ENCODE data around the gene SLC16A13.
"Not testable (repeated sequence)": the region's sequence is repeated elsewhere in the genome, so short reads cannot be mapped to it uniquely, and the experiment has no call there.

The SLC16A13 gene

DNA sequence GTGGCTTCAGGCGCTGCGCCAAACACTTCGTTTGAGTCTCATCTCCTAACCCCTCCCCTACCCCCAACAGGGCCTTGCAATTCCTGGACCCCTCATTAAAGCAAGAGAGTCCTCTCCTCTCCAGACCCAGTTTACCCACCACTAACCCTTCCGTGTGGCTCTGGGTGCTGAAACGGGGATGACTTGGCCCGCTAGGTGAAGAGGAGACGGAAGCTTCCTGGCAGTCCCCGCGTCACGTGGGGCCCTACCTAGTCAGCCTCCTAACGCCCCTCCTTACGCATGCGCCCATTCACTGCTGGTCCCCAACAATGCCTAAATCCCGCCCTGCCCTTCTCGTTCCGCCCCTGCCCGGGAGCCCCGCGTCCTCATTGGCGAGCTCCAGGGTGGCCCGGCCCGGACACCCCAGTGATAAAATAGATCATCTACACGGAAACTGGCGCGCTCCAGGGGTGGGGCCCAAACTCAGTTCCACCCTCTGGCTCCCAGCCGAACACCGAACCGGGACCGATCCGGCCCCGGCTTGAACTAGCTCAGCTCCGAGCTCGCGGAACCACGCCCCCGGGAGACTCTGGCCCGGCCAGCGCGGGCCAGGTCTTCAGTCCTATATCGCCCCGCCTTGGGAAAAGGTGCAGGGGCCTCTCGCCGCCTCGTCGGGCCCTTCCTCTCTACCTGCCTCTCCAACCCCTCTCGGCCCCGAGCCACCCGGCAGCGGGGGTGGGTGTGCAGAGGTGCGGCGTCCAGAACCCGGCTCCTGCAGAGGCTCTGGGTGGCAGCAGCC, at the start of gene SLC16A13:
TSS of gene SLC16A13 (plus strand) at position 425 of the 778 bp plus-strand sequence. CDS start 368 bp downstream, outside the sequence.
- DNase-seq, result peak; percentile 98 to 99

GRCh38 chr17:6986676-6987075, 49.1 kb upstream of the SLC16A13 start:
- no peak for DNase-seq

- DNase-seq, result no peak
Observed at GRCh38 chr17:6989779-6990178, 46.0 kb upstream of the SLC16A13 start.

DNA sequence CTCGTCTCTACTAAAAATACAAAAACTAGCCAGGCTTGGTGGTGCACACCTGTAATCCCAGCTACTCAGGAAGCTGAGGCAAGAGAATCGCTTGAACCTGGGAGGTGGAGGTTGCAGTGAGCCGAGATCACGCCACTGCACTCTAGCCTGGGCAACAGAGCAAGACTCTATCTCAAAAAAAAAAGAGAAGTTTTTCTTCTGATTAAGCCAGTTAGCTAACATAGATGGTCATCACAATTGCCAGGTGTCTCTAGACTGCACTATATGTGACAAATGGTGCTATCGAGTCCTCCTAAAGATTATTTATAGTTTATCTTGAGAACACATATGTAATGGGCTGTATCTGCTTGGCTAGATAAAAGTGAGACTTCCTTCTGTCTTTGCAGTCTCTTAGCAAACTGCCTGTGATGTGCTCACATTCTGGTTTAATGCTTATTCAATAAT, 42.2 kb upstream of the SLC16A13 start:
- not testable (repeated sequence) for DNase-seq

- no peak for DNase-seq
Observed at GRCh38 chr17:6994118-6994598, 41.7 kb upstream of the SLC16A13 start.

DNA sequence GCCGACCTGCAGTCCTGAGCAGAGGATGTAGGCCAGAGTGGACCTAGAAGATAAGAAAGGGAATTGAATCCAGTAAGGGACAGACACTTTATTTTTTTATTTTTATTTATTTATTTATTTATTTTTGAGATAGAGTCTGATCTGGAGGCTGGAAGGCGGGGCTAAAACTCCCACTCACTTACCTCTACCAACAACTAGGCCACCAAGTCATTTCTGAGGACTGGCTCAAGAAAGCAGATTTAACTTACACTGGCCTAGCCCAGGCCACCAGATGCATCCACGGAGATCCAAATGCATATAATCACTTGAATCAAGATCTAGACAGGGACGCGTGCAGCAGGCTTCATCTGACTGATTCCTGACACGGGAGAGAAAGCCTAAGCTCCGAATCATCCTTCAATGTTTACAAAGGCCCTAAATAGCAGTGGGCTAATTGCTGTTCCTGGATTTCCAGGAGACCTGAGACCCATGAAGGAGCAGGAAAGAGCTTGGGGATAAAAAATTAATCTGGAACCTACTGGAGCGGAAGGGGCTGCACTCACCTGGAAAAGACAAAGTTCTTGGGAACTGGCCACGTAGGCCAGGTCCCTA, 41.1 kb upstream of the SLC16A13 start:
- DNase-seq, result no peak

DNA sequence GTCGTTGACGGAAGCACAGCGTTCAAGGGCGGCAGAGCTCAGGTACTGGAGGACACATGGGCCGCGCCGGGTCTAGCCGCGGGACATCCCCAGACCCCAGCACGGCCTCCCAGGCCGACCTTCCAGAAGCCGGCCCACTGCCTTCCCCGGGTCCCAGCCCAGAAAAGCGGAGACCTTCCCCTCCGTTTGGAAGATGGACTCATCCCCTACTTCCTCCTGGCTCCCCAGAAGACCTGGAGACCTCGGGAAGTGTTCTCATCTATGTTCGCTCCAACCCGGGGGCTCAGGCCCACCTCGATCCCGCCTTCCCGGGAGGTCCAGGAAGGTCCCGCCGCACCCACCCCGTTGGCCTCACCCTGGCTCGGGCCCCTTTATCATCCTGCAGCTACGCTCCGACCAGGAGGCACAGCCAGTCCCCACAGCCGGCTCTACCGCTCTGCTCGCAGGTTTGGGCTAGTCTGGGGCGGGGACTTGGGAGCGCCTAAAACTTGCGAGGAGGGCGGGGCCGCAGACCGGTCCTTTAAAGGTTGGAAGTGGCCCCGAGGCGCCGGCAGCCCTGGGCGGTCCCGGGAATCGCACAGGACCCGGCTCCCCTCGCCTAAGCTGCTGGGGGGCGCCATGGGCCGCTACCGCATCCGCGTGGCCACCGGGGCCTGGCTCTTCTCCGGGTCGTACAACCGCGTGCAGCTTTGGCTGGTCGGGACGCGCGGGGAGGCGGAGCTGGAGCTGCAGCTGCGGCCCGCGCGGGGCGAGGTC, 40.1 kb upstream of the SLC16A13 start, which contains the start of gene ALOX12:
TSS of gene ALOX12 (plus strand) at position 550 of the 756 bp plus-strand sequence. CDS start at position 619, 69 bp downstream.
- no peak for DNase-seq

DNA sequence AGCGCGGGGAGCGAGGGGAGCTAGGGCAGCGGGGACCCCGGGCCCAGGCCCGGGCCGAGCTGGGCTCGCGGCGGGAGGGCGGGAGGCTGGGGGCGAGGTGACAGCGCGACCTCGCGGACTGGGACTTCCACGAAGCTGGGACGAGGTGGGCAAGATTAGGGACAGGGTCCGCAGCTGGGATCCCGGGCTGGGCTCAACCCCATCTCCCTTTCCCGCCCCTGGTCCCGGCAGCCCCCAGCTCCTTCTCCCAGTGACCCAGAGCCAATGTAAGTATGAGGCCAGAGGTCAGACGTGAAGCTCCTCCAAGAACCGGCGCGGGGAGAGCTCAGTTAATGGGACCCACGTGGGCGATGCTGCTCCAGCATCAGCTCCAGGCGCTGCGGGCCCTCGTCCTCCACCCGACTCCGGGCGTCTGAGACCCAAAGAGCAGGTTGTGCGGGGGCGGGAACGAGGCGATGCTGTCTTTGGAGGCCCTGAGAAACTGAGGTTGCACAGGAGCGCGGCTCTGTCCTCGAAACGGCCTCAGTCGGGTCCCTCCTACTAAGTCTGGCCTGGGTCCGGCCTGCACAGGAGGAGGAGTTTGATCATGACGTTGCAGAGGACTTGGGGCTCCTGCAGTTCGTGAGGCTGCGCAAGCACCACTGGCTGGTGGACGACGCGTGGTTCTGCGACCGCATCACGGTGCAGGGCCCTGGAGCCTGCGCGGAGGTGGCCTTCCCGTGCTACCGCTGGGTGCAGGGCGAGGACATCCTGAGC, 39.4 kb upstream of the SLC16A13 start:
- no peak for DNase-seq

- DNase-seq, result no peak
Observed at GRCh38 chr17:6997171-6997570, 38.6 kb upstream of the SLC16A13 start.

- no peak for DNase-seq
Observed at GRCh38 chr17:6998855-6999508, 36.8 kb upstream of the SLC16A13 start.

- peak; percentile 51 to 64 for DNase-seq
Observed at GRCh38 chr17:7001318-7001961, 34.4 kb upstream of the SLC16A13 start.

DNA sequence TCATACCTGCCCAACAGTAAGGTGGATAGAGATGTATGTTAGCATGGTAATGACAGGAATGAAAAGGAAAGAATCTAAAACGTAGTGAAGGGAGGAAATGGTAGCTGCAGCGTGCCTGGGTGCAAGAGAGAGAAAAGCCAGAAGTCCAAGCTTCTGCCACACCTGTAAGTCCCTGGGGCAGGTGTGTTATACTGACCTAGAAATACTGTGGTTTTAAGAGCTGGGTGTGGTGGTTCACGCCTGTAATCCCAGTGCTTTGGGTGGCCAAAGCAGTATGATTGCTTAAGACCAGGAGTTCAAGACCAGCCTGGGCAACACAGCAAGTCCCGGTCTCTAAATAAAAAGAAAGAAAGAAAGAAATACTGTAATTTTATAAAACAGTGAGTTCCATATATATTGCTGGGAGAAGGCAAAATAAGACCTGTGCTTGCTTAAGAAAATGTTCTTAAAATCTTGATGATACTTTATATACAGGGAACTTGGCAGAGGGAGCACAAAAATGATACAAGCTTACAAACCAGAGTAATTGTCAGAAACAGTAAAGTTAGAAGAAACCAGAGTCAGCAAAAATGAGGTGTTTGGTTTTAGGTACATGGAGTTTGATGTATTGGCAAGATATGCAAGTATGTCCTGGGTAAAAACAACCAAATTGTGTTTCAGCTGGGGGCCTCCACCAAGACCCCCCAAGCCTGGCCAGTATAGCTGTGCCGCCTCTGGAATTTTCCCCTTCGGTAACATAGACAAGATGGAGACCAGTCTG, 33.3 kb upstream of the SLC16A13 start:
- DNase-seq, result no peak

GRCh38 chr17:7003745-7004144, 32.1 kb upstream of the SLC16A13 start:
- no peak for DNase-seq

- no peak for DNase-seq
Observed at GRCh38 chr17:7004398-7005253, 31.2 kb upstream of the SLC16A13 start.

GRCh38 chr17:7005716-7006115, 30.1 kb upstream of the SLC16A13 start:
- no peak for DNase-seq

- DNase-seq, result no peak
Observed at GRCh38 chr17:7007143-7007542, 28.7 kb upstream of the SLC16A13 start.

DNA sequence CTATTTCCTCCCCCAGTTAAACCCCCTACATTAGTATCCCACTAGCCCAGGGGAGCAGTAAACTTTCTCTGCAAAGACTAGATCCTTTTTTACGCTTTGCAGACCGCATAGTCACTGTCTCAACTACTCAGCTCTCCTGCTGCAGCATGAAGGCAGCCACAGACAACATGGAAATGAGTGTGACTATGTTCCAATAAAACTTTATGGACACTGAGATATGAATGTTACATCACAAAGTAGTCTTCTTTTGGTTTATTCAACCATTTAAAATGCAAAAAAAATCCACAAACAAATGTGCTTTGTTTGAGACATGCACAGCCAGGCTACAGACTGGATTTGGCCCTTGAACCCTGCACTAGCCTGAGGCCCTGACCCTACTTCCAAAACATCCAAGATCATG, 25.3 kb upstream of the SLC16A13 start:
- no peak for DNase-seq

DNA sequence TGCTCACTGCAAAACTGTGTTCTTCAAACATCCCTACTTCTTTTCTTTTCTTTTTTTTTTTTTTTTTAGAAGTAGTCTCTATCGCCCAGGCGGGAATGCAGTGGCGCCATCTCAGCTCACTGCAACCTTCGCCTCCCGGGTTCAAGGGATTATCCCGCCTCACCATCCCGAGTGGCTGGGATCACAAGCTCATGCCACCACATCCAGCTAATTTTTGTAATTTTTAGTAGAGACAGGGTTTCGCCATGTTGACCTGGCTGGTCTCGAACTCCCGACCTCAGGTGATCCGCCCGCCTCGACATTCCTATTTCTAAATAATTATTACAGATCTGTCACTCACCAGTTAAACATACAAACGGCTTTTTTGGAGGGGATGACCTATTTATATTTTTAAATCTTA, 24.4 kb upstream of the SLC16A13 start:
- no peak for DNase-seq

- DNase-seq, result no peak
Observed at GRCh38 chr17:7011942-7012254, 23.9 kb upstream of the SLC16A13 start.

Data from stimulated activated CD4-positive, alpha-beta T cell treated with anti-CD3 and anti-CD28 coated beads, Interleukin-2, amount 100 ng/mL, for 24 hours (primary cell).